Activated CD4-positive, alpha-beta memory T cell treated with anti-CD3 and anti-CD28 coated beads for 36 hours (primary cell): ENCODE measurements around the gene PDCD4. TPM values are rescaled to one million over a fixed set of nuclear protein-coding genes. Genes with fewer than 3 reads are reported as not detected.

Experiments used
- CTCF ChIA-PET: fragments of 350-600 bp; sonication (Branson Sonifier 250); formaldehyde crosslinking; loops from one replicate; lab custom pipeline; 2021; ENCODE audit warnings: antibody characterized with exemption, inconsistent platforms; lab: Charles Lee
- POLR2A ChIA-PET: fragments of 350-600 bp; sonication (Branson Sonifier 250); formaldehyde crosslinking; loops from one replicate; lab custom pipeline; 2021; ENCODE audit warnings: antibody characterized with exemption; lab: Charles Lee
- DNase-seq: peaks from one replicate; pipeline ENCODE4 v3.0.0-alpha.2; 2020
- H3K27ac Mint-ChIP-seq: one replicate; pipeline ENCODE4 v1.8.0; 2021; ENCODE audit warnings: mixed read lengths
- H3K27me3 Mint-ChIP-seq: one replicate; pipeline ENCODE4 v1.8.0; 2021; ENCODE audit warnings: mixed read lengths
- H3K36me3 Mint-ChIP-seq: one replicate; pipeline ENCODE4 v1.8.0; 2021; ENCODE audit warnings: mixed read lengths
- H3K4me1 Mint-ChIP-seq: one replicate; pipeline ENCODE4 v1.8.0; 2021; ENCODE audit warnings: low read depth, mixed read lengths
- H3K4me3 Mint-ChIP-seq: one replicate; pipeline ENCODE4 v1.8.0; 2021; ENCODE audit warnings: mild to moderate bottlenecking, mixed read lengths
- H3K9me3 Mint-ChIP-seq: one replicate; pipeline ENCODE4 v1.8.0; 2021; ENCODE audit warnings: mixed read lengths
- intact Hi-C: fragments of 100-400 bp; cut with micrococcal nuclease; formaldehyde crosslinking; loops from one replicate; pipeline ENCODE4 v1.15.1; 2023
- total RNA-seq, 2 experiments: library from RNA; stranded (reverse); gene quantifications; one replicate each; pipeline ENCODE4 v1.2.3, GENCODE V29; 2021

PDCD4 gene
- 100 to 1,000 TPM; 123 to 141 TPM for total RNA-seq

- Mint-ChIP-seq H3K27me3 (no peaks in the 10 kb centered on the region), H3K4me1 (peaks cover 61% of the 10 kb centered on the region)
Measured at GRCh38 chr10:110871298-110872084, at the start of gene PDCD4. Gene PDCD4, plus strand, starts transcription at chr10:110871928. Its CDS starts 4,100 bp downstream, at chr10:110876028.

GRCh38 chr10:110822035-110822711, 49.6 kb upstream of the PDCD4 start:
- no peaks in the 10 kb centered on the region for H3K27me3 Mint-ChIP-seq
- no peak overlapping the region for H3K27ac Mint-ChIP-seq
- H3K4me1 Mint-ChIP-seq, result peaks cover 3% of the 10 kb centered on the region
- intact Hi-C loops, result no loop called here
- ChIA-PET POLR2A (no interaction called here), CTCF (interaction anchor here (1.5 kb wide), 1 partner anchor 19 kb away, joined by 4 read pairs; no protein-coding TSS in a partner anchor)
- no peaks in the 10 kb centered on the region for H3K9me3 Mint-ChIP-seq
- no peaks in the 10 kb centered on the region for H3K36me3 Mint-ChIP-seq
- DNase-seq, result no peak
- H3K4me3 Mint-ChIP-seq, result no peak overlapping the region

More at GRCh38 chr10:110871298-110872084, at the start of gene PDCD4:
- POLR2A ChIA-PET, result interaction anchor here (0.6 to 2.4 kb wide), 10 partner anchors 10 to 97 kb away, joined by 3 to 29 read pairs (median 4); partner anchors contain the start of genes BBIP1 and SHOC2
- peaks cover 3% of the 10 kb centered on the region for H3K36me3 Mint-ChIP-seq
- no peaks in the 10 kb centered on the region for H3K9me3 Mint-ChIP-seq
- peak within 1 kb of the TSS; percentile 86 for H3K4me3 Mint-ChIP-seq
- peak; percentile 97 for DNase-seq
- intact Hi-C loops, result loop anchor here (1.0 to 10.0 kb wide), 9 partner anchors 48 to 1517 kb away; partner anchors contain the start of genes BBIP1, SHOC2, SMNDC1 and XPNPEP1
- H3K27ac Mint-ChIP-seq, result peak within 1 kb of the TSS; percentile 93
- CTCF ChIA-PET, result interaction anchor here (0.6 to 1.2 kb wide), 6 partner anchors 8 to 261 kb away, joined by 3 to 6 read pairs (median 4); no protein-coding TSS in a partner anchor

- Mint-ChIP-seq H3K27me3 (no peaks in the 10 kb centered on the region), H3K9me3 (no peaks in the 10 kb centered on the region), H3K36me3 (no peaks in the 10 kb centered on the region), H3K4me1 (no peaks in the 10 kb centered on the region), H3K4me3 (no peak overlapping the region), H3K27ac (no peak overlapping the region)
- CTCF ChIA-PET, result interaction anchor here (1.5 kb wide), 1 partner anchor 20 kb away, joined by 4 read pairs; no protein-coding TSS in a partner anchor
- POLR2A ChIA-PET, result no interaction called here
- no peak for DNase-seq
- intact Hi-C loops, result no loop called here
Measured at GRCh38 chr10:110822712-110823311, 48.9 kb upstream of the PDCD4 start.

- no peaks in the 10 kb centered on the region for H3K27me3 Mint-ChIP-seq
- CTCF ChIA-PET, result no interaction called here
Measured at GRCh38 chr10:110824152-110824441, 47.6 kb upstream of the PDCD4 start.

GRCh38 chr10:110824660-110825059, 47.1 kb upstream of the PDCD4 start:
- no peaks in the 10 kb centered on the region for H3K9me3 Mint-ChIP-seq
- POLR2A ChIA-PET, result no interaction called here
- no peak overlapping the region for H3K27ac Mint-ChIP-seq
- no peak for DNase-seq
- no peak overlapping the region for H3K4me3 Mint-ChIP-seq
- H3K4me1 Mint-ChIP-seq, result no peaks in the 10 kb centered on the region
- H3K36me3 Mint-ChIP-seq, result no peaks in the 10 kb centered on the region
- CTCF ChIA-PET, result no interaction called here
- intact Hi-C loops, result no loop called here
- H3K27me3 Mint-ChIP-seq, result no peaks in the 10 kb centered on the region

More at GRCh38 chr10:110824152-110824441, 47.6 kb upstream of the PDCD4 start:
- no peak overlapping the region for H3K27ac Mint-ChIP-seq
- intact Hi-C loops, result no loop called here
- no peaks in the 10 kb centered on the region for H3K36me3 Mint-ChIP-seq
- H3K4me1 Mint-ChIP-seq, result no peaks in the 10 kb centered on the region
- POLR2A ChIA-PET, result no interaction called here
- no peak for DNase-seq
- H3K9me3 Mint-ChIP-seq, result no peaks in the 10 kb centered on the region
- H3K4me3 Mint-ChIP-seq, result no peak overlapping the region

GRCh38 chr10:110825508-110825907, 46.2 kb upstream of the PDCD4 start:
- ChIA-PET CTCF (interaction anchor here (0.7 kb wide), 1 partner anchor 34 kb away, joined by 3 read pairs; no protein-coding TSS in a partner anchor), POLR2A (no interaction called here)
- Mint-ChIP-seq H3K9me3 (no peaks in the 10 kb centered on the region), H3K27me3 (no peaks in the 10 kb centered on the region), H3K4me3 (no peak overlapping the region), H3K4me1 (no peaks in the 10 kb centered on the region), H3K27ac (no peak overlapping the region), H3K36me3 (no peaks in the 10 kb centered on the region)
- no peak for DNase-seq
- intact Hi-C loops, result no loop called here

- POLR2A ChIA-PET, result no interaction called here
- Mint-ChIP-seq H3K27ac (no peak overlapping the region), H3K4me1 (no peaks in the 10 kb centered on the region)
Measured at GRCh38 chr10:110827410-110827809, 44.3 kb upstream of the PDCD4 start.

GRCh38 chr10:110827875-110828274, 43.9 kb upstream of the PDCD4 start:
- ChIA-PET CTCF (interaction anchor here (1.4 kb wide), 1 partner anchor 25 kb away, joined by 4 read pairs; no protein-coding TSS in a partner anchor), POLR2A (no interaction called here)
- no peak for DNase-seq
- Mint-ChIP-seq H3K27me3 (no peaks in the 10 kb centered on the region), H3K9me3 (no peaks in the 10 kb centered on the region), H3K4me1 (no peaks in the 10 kb centered on the region), H3K27ac (no peak overlapping the region), H3K4me3 (no peak overlapping the region), H3K36me3 (no peaks in the 10 kb centered on the region)
- intact Hi-C loops, result no loop called here

More at GRCh38 chr10:110827410-110827809, 44.3 kb upstream of the PDCD4 start:
- Mint-ChIP-seq H3K36me3 (no peaks in the 10 kb centered on the region), H3K27me3 (no peaks in the 10 kb centered on the region), H3K4me3 (no peak overlapping the region), H3K9me3 (no peaks in the 10 kb centered on the region)
- CTCF ChIA-PET, result interaction anchor here (1.4 kb wide), 1 partner anchor 25 kb away, joined by 4 read pairs; no protein-coding TSS in a partner anchor
- DNase-seq, result no peak
- intact Hi-C loops, result no loop called here

GRCh38 chr10:110828525-110828924, 43.2 kb upstream of the PDCD4 start:
- no peaks in the 10 kb centered on the region for H3K9me3 Mint-ChIP-seq
- intact Hi-C loops, result no loop called here
- ChIA-PET CTCF (interaction anchor here (0.6 to 1.4 kb wide), 2 partner anchors 16 to 26 kb away, joined by 3 to 4 read pairs; no protein-coding TSS in a partner anchor), POLR2A (no interaction called here)
- no peaks in the 10 kb centered on the region for H3K27me3 Mint-ChIP-seq
- no peak overlapping the region for H3K27ac Mint-ChIP-seq
- no peak for DNase-seq
- no peaks in the 10 kb centered on the region for H3K36me3 Mint-ChIP-seq
- no peaks in the 10 kb centered on the region for H3K4me1 Mint-ChIP-seq
- H3K4me3 Mint-ChIP-seq, result no peak overlapping the region

- Mint-ChIP-seq H3K4me1 (peaks cover 5% of the 10 kb centered on the region), H3K9me3 (no peaks in the 10 kb centered on the region), H3K27ac (no peak overlapping the region), H3K27me3 (no peaks in the 10 kb centered on the region), H3K36me3 (no peaks in the 10 kb centered on the region), H3K4me3 (no peak overlapping the region)
- intact Hi-C loops, result no loop called here
- ChIA-PET CTCF (no interaction called here), POLR2A (no interaction called here)
- DNase-seq, result no peak
Measured at GRCh38 chr10:110829721-110830410, 41.9 kb upstream of the PDCD4 start.

GRCh38 chr10:110833234-110833940, 38.3 kb upstream of the PDCD4 start:
- POLR2A ChIA-PET, result no interaction called here
- no peaks in the 10 kb centered on the region for H3K36me3 Mint-ChIP-seq

More at GRCh38 chr10:110833234-110833940, 38.3 kb upstream of the PDCD4 start:
- CTCF ChIA-PET, result no interaction called here
- peaks cover 11% of the 10 kb centered on the region for H3K4me1 Mint-ChIP-seq
- intact Hi-C loops, result no loop called here
- H3K9me3 Mint-ChIP-seq, result no peaks in the 10 kb centered on the region
- H3K27ac Mint-ChIP-seq, result no peak overlapping the region
- no peak overlapping the region for H3K4me3 Mint-ChIP-seq
- no peak for DNase-seq
- no peaks in the 10 kb centered on the region for H3K27me3 Mint-ChIP-seq
